NCI-H2081 (cell line): Measurements from ENCODE around the gene LHFPL2.

ENCODE experiments used
- DNase-seq, 2 experiments: peaks; one replicate each; lab custom pipeline; 2025; lab: John Stamatoyannopoulos, UW

LHFPL2 gene

DNA sequence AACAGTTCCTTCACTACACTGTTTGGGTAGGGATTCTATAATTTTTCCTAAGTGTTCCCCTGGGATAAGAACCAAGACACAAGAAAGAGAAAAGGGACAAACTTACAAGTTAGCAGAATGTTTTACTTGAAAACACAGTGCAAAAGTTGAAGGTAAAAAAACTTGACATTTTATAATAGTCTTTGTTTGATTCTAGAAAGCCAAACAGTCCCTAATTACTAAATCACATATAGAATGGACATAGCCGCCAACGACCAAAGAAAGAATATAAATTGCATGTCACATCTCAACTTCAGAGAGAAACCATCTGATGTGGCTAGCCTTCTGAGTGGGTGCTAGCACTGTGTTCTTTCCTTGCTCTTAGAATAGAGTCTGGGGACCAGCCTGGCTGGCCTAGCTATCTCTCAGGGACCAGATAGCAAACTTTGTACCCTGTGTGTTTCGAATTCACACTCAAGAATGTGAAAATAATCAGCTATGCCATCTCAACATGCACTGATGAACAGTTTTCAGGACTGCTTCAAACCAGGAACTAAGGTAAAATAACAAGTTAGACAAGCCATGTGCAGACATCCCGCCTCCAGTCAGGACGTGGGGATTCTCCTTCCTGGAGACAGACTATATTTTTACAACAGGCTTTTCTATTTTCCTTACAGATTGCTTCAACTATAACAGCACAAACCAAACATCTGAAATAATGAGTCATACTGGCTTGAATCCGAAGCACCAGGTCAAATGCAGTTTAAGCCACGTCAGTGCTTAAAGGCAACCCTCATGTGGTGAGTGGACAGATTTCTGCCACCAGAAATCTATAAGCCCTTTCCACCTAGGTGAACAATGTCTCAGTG lies 53.7 kb downstream of the LHFPL2 start:
- no peak for DNase-seq

GRCh38 chr5:78594021-78594420 lies 54.6 kb downstream of the LHFPL2 start:
- DNase-seq: no peak

DNA sequence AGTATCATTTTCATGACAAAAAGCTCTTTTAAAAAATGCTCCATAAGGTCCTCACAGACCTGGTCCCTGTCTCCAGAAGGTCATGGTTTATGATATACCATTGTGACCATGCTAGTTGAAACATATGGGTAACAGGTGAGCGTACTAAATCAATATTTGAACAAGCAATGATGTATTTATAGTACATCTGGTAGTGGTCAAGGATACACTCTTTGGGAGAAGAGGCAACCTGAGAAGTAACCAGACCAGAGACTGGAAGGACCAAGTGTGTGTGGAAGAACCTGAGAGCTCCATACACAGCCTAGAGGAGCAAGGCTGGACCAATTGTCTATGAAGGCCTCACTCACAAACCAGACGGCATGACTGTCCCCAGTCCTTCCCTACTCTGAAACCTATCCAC lies 55.1 kb downstream of the LHFPL2 start:
- DNase-seq: no peak

GRCh38 chr5:78592735-78593386 lies 55.7 kb downstream of the LHFPL2 start:
- no peak for DNase-seq

GRCh38 chr5:78591972-78592700 lies 56.4 kb downstream of the LHFPL2 start:
- DNase-seq: no peak

- no peak for DNase-seq
Measured at GRCh38 chr5:78591138-78591612, 57.4 kb downstream of the LHFPL2 start.

DNA sequence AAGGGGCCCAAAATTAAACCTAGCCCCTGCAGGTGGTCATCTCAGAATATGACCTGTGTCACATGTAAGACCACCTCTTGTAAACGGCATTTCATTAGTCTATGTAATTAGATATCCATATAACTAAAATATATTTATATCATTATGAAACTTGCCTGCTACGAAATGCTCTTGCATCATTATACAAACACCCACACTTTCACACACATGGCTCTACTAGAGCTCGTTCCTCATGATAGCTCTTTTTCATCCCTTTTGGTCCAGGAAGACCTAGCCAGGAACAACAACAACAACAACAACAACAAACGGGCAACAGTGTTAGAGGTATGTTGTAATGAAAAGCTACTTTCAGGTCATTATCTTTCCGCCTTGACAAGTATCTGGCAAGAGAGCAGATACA lies 58.6 kb downstream of the LHFPL2 start:
- DNase-seq: no peak

DNA sequence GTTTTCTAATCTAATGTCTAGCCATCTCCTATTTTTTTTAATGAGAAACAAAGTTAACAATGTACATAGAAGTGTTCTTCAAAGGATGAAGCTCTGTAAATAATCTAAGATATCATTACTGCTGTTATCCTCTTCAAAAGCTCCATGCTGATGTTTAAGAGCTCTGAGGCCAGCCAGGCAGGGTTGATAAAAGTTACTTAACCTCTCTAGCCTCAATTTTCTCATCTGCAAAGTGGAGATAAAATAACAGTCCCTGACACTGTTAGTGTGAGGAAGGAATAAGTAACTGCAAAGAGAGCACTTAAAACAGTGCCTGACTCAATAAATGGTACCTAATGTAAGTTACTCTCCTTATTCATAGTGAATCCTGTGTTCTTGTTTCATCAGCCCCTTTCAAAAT lies 60.1 kb downstream of the LHFPL2 start:
- no peak for DNase-seq

DNA sequence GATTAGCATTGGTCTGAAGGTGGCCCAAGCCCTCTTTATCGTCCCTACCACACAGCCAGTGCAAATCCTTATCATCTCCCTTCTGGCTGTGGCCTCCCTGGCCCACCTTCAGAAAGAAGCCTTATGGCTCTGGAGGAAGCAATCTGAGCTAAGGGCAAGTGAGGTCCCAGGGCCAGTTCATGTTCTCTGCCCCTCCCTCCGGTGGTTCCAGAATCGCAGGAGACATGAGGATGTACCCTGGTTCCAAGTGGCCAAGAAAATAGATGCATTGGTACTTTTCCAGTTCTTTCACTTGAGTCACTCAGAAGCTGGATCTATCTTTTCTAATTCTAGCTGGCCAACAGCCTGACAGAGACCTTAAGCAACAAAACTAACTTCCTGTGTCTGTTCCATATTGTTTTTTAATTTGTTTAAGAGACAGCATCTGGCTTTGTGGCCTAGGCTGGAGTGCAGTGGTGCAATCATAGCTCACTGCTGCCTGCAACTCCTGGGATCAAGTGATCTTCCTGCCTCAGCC lies 60.7 kb downstream of the LHFPL2 start:
- DNase-seq: no peak

GRCh38 chr5:78587081-78587774 lies 61.3 kb downstream of the LHFPL2 start:
- DNase-seq: no peak

GRCh38 chr5:78586251-78586650 lies 62.3 kb downstream of the LHFPL2 start:
- no peak for DNase-seq

- DNase-seq: no peak
Measured at GRCh38 chr5:78578015-78578414, 70.6 kb downstream of the LHFPL2 start.

GRCh38 chr5:78577071-78577807 lies 71.3 kb downstream of the LHFPL2 start:
- DNase-seq: no peak

DNA sequence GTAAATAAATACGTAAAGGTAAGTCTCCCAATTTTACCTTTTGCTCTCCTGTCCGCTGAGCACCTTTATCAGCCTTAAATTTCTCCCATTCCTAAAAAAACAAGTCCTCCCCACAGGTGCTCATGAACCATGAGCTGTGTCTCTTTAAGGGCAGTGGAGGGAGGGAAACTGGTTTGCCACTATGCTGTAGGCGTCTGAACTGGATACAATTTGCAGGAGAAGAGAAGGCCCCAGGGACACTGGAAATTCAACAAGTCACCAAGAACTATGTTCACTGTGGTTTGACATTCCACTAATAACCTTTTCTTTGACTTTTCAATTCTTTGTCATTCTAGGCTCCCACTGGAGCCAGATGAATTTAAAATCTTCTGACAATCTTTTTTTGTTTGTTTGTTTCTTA lies 72.2 kb downstream of the LHFPL2 start:
- no peak for DNase-seq

DNA sequence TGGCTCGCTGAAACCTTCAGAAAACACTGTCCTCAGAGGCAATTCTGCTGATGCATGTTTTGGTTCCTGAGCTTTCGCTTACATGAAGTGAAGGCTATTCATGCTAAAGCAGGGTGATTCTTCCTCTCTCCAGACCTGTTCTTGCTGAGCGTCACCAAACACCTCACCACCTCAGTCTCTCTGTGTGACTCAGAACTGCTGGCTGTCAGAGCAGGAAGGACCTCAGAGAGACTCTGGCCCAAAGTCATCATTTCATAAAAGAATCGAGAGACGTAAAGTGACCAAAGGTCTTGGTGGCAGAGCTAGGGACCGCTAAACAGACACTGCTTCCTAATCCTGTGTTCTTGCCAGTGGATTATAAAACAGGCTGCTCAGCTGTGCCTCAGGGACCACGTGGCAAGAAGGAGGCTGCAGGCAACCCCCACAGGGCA lies 73.8 kb downstream of the LHFPL2 start:
- DNase-seq: no peak

DNA sequence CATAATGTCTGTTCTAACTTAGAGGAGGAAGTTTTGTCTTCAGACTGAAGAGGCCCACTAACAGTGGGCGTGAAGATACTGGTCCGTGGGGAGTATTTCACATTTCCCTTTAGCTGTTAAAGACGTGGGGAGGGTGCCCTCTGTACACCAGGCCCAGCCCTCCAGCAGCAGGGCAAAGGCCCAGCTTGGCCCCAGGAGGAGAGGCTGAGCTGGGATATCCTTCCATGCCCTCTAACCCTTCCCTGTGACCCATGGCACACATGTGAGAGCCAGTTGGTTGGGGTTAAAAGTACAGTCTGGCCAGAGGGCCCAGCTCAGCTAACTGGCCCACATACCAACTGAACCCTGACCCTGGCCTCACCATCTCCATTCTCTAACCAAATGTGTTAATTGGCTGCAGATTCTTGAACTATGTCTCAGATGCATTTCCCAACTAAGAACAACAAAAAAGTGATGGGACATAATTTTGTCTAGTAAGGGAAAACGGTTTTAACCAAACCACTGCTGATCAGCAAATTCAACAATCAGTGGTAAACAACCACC lies 74.4 kb downstream of the LHFPL2 start:
- DNase-seq: no peak

GRCh38 chr5:78573318-78573717 lies 75.3 kb downstream of the LHFPL2 start:
- no peak for DNase-seq

DNA sequence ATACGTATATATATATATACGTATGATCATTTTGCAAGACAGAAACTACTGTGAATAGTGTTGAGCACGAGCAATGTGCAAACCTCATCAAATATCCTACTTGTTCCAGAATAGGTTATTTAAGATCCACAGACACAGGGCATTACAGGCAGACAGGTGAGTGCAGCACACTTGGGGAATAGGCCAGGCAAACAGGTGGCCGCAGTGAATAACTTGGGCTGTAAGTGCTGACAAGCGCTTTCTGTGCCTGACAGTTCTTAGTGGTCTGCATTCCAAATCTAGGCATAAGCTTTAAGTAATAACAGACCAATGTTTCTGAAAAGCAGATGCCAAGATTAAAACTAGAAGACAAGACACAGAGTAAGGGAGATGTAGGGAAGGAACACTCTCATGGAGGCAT lies 77.9 kb downstream of the LHFPL2 start:
- no peak for DNase-seq

GRCh38 chr5:78569441-78569840 lies 79.1 kb downstream of the LHFPL2 start:
- no peak for DNase-seq

DNA sequence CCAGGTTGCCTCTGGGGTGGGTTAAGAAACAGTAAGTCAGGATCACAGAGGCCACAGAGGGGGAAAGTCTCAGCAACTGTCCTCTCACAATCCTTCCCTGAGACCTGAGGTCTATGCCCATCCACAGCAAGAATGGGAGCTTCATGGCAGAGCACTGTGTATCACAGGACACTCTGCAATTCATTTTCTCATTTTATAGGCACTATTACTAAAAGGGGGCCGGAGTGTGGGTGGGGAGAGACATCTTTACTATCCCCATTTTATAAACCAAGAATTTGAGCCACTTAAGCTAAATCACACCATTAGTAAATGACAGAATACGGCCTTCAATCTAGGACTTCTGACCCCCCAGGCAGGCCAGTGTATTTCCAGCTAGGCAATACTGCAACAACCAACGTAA lies 79.9 kb downstream of the LHFPL2 start:
- DNase-seq: no peak

- DNase-seq: no peak
Measured at GRCh38 chr5:78568212-78568611, 80.4 kb downstream of the LHFPL2 start.
